ENCODE results near the gene MRAP2.

DNA sequence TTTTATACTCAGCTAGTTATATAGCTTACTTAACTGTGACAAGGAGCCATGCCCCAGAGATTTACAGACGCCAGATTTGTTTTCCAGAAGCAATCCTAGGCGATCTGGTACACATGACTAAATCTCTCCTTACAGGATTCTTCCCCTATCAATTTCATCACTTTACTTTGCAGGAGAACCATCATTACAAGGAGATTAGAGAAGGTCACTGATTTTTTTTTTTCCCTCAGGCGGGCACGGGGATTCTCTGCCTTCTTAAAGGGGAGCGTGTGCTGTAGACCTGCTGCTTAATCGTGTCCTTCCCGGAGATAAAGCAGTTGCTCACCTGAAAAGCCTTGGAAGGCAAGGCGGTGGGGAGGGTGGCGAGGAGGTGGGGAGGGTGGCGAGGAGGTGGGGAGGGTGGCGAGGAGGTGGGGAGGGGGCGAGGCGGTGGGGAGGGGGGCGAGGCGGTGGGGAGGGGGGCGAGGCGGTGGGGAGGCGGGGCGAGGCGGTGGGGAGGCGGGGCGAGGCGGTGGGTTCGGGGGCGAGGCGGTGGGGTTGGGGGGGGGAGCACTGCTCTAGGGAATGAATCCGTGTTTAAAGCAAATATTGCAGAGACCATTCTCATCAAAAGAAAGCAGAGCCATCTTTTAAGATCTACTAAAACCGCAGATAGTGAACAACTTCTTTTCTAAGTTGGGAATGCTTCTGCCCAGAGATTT is 14.3 kb upstream of the MRAP2 start:
- TF ChIP-seq, protein P1, sequence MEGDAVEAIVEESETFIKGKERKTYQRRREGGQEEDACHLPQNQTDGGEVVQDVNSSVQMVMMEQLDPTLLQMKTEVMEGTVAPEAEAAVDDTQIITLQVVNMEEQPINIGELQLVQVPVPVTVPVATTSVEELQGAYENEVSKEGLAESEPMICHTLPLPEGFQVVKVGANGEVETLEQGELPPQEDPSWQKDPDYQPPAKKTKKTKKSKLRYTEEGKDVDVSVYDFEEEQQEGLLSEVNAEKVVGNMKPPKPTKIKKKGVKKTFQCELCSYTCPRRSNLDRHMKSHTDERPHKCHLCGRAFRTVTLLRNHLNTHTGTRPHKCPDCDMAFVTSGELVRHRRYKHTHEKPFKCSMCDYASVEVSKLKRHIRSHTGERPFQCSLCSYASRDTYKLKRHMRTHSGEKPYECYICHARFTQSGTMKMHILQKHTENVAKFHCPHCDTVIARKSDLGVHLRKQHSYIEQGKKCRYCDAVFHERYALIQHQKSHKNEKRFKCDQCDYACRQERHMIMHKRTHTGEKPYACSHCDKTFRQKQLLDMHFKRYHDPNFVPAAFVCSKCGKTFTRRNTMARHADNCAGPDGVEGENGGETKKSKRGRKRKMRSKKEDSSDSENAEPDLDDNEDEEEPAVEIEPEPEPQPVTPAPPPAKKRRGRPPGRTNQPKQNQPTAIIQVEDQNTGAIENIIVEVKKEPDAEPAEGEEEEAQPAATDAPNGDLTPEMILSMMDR (IDR thresholded peaks at IDR 0.05) = no peak
- TF ChIP-seq POLR2AphosphoS5 (IDR thresholded peaks at IDR 0.05) = no peak

Data from breast epithelium (tissue), 3 donors.